Left renal pelvis (tissue), 4 donors: ENCODE results near the gene ALDH1L2. TPM values are rescaled to one million over a fixed set of nuclear protein-coding genes. Genes with fewer than 3 reads are reported as not detected.
"Not testable (repeated sequence)": the region's sequence is repeated elsewhere in the genome, so short reads cannot be mapped to it uniquely, and the experiment has no call there.

Source experiments
- DNase-seq, 4 donors: peaks; one replicate each; pipeline ENCODE4 v3.0.0-alpha.2; 2013; ENCODE audit warnings: low read depth in 4 of 4, low spot score in 3 of 4
- polyA plus RNA-seq, 4 donors: library from polyadenylated mRNA; unstranded; fragments of 120-200 nt; gene quantifications; one replicate each; pipeline ENCODE4 v1.2.1, GENCODE V29; 2013; ENCODE audit not compliant: insufficient read length in 4 of 4

ALDH1L2 gene
- polyA plus RNA-seq, 4 donors, result 0.75 to 4.1 (median 1.3) TPM

DNA sequence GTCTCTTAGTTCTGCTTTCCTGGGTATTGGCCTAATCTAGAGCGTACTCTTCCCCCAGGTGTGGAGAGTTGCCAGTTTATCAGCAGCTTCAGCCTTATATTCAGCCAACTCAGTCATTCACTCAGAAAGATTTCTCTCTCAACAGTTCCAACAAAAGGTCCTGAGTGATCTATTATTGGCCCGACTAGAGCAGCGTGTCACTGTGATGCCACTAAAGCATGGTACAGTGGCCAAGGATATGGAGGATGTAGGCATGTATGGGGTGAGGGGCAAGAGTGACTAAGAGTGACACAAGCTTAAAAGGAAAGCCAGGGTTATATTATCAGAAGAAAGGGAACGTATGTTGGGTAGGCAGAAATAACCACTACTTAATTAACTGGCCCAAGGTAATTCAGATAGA, 93.3 kb downstream of the ALDH1L2 start:
- DNase-seq, result no peak

DNA sequence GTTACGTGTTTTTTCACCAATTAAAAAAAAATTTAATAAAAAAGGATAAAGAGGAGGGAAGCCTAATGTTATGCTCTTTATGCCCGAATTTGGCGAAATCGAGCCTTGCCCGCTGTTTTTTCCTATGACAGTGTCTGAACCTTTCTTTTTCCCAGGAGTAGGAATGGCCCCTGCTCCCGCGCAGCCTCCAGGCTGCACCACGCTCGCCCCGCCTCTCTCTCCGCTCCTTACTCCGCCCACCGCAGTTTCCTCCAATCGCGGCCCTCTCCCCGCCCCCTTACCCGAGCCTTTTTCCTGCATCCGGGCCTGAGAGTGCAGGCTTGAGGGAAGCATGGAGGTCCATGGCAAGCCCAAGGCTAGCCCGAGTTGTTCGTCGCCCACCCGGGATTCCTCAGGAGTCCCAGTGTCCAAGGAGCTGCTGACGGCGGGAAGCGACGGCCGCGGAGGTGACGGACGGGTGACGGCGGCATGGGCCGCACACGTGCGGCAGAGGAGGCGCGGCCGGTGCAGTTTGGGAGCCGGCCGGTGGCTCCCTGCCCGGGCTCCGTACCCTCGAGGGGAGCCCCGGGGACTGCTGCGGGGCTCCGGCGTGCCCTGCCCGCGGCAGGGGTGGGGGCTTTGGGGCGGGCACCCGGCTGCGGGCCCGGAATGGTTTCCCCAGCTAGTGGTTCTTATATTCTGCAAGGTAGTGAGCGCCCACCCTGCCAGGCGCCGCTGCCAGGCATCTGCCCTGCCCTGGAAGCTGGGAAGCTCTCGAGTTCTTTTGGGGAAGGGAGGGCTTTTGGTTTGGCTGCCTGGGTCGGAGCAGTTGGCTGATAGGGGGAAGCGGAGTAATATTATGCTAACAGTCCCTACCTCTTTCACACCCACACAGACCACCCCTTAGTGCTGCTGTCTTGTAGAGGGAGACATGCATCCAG, 98.0 kb downstream of the ALDH1L2 start, which contains the start of gene NOPCHAP1:
NOPCHAP1 (plus strand) TSS at position 295 of the 920 bp plus-strand sequence; CDS start at position 332, 37 bp downstream.
- DNase-seq, result peak; percentile 74 to 81 (median 78)

- no peak for DNase-seq
Measured at GRCh38 chr12:104985206-104985605, 99.1 kb downstream of the ALDH1L2 start.

GRCh38 chr12:104977688-104978087, 106.6 kb downstream of the ALDH1L2 start:
- not testable (repeated sequence) for DNase-seq

- DNase-seq, result no peak
Measured at GRCh38 chr12:104976703-104977102, 107.6 kb downstream of the ALDH1L2 start.

DNA sequence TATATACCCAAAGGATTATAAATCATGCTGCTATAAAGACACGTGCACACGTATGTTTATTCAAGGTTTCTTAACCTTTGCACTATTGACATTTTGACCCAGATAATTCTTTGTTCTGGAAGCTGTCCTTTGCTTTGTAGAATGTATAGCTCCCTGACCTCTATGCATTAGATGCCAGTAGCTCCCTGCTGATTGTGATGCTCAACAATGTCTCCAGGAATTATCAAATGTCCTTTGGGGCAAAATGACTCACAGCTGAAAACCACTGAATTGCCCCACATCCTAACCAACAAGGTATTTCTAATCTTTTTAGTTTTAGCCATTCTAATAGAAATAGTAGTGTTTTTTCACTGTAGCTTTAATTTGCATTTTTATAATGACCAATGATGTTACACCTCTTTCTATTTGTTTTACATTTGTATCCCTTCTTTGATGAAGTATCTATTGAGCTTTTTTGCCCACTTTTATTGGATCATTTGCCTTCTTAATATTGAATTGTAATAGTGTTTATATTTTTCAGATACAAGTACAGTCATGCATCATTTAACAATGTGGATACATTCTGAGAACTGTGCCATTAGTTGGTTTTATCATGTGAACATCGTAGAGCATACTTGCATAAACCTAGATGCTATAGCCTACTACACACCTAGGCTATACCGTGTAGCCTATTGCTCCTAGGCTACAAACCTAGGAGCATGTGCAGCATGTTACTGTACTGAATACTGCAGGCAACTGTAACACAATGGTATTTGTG, 108.5 kb downstream of the ALDH1L2 start:
- no peak for DNase-seq

DNA sequence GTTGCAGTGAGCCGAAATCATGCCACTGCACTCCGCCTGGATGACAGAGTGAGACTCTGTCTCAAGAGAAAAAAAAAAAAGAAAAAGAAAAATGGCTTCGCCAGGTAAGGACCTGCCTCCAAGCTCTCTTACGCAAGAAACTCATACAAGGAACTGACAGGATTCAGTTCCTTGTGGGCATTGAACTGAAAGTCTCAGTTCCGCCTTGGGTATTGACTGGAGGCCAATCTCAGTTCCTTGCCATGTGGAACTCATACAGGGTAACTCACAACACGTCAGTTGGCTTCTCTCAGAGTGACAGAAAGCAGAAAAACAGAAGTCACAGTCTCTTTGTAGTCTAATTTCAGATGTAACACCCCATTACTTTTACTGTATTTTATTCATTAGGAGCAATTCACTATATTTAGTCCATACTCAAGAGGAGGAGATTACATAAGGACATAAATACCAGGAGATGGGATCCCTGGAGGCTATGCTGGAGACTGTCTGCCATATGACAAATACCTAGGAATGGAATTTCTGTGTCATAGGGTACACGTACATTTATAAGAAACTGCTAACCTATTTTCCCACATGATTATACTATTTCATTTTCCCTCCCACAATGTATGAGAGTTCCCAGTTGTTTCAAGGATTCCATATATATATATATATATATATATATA, 109.5 kb downstream of the ALDH1L2 start:
- no peak for DNase-seq

DNA sequence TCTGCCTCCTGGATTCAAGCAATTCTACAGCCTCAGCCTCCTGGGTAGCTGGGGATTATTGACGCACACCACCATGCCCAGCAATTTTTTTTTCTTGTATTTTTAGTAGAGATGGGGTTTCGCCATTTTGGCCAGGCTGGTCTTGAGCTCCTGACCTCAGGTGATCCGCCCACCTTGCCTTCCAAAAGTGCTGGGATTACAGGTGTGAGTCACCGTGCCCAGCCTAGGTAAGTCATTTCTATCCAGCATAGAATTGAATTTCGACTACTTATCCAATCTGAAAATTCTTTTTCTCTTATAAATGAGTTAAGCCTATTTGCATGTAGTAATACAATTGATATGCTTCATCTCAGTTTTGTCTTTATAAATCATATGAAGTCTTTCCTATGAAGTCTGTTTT, 111.0 kb downstream of the ALDH1L2 start:
- DNase-seq, result no peak

GRCh38 chr12:104971306-104971705, 113.0 kb downstream of the ALDH1L2 start:
- DNase-seq, result no peak

Other genes with a start within 250 kb of the ALDH1L2 start
- gene SLC41A2, start 126.2 kb downstream of the ALDH1L2 start, polyA plus RNA-seq, result 10 to 100 TPM in 1 of 4 donors, 1 to 10 TPM in 3; 4.3 to 12.4 (median 5.7) TPM
- 10 to 100 TPM; 12.3 to 15.1 (median 13.0) TPM for gene NOPCHAP1, start 98.1 kb downstream of the ALDH1L2 start, polyA plus RNA-seq
- 10 to 100 TPM; 43.2 to 69.5 (median 61.3) TPM for gene WASHC4, start 23.3 kb upstream of the ALDH1L2 start, polyA plus RNA-seq
- gene APPL2, start 151.7 kb upstream of the ALDH1L2 start, polyA plus RNA-seq, result 10 to 100 TPM; 66.4 to 98.5 (median 88.4) TPM
- 100 to 1,000 TPM in 1 of 4 donors, 10 to 100 TPM in 3; 43.7 to 101 (median 74.5) TPM for gene C12orf75, start 246.2 kb upstream of the ALDH1L2 start, polyA plus RNA-seq